ENCODE data around the gene QKI.

- TF ChIP-seq POLR2AphosphoS5 (IDR thresholded peaks at IDR 0.05; ENCODE audit: low read depth, low read length) (no peak), EZH2 (IDR thresholded peaks at IDR 0.05; ENCODE audit: low read depth, low read length, severe bottlenecking) (no peak), CBX5 (IDR thresholded peaks at IDR 0.05; ENCODE audit: low read depth, low read length) (no peak), CTCF (IDR thresholded peaks at IDR 0.05; ENCODE audit: control extremely low read depth in 1 of 3, insufficient read depth in 1 of 3, low read depth in 1 of 3, low read length in 3 of 3) (no peak), SUZ12 (IDR thresholded peaks at IDR 0.05; ENCODE audit: low read length) (no peak), SIN3A (conservative IDR thresholded peaks at IDR 0.05 in 1 of 2, IDR thresholded peaks at IDR 0.05 in 1 of 2; ENCODE audit: low read depth in 1 of 2, low read length in 2 of 2) (no peak), RXRA (IDR thresholded peaks at IDR 0.05; ENCODE audit: insufficient read depth, low read depth, low read length) (no peak), CREB1 (IDR thresholded peaks at IDR 0.05) (no peak), ASH2L (IDR thresholded peaks at IDR 0.05; ENCODE audit: low read length) (no peak)
Observed at GRCh38 chr6:163565140-163565539, 150.6 kb downstream of the QKI start.
